NCI-H69 (cell line): Measurements from ENCODE around the gene OR2V2.
"Not testable (repeated sequence)": the region's sequence is repeated elsewhere in the genome, so short reads cannot be mapped to it uniquely, and the experiment has no call there.

Source experiments
- DNase-seq: peaks from one replicate; lab custom pipeline; 2025; lab: John Stamatoyannopoulos, UW

OR2V2 gene

DNA sequence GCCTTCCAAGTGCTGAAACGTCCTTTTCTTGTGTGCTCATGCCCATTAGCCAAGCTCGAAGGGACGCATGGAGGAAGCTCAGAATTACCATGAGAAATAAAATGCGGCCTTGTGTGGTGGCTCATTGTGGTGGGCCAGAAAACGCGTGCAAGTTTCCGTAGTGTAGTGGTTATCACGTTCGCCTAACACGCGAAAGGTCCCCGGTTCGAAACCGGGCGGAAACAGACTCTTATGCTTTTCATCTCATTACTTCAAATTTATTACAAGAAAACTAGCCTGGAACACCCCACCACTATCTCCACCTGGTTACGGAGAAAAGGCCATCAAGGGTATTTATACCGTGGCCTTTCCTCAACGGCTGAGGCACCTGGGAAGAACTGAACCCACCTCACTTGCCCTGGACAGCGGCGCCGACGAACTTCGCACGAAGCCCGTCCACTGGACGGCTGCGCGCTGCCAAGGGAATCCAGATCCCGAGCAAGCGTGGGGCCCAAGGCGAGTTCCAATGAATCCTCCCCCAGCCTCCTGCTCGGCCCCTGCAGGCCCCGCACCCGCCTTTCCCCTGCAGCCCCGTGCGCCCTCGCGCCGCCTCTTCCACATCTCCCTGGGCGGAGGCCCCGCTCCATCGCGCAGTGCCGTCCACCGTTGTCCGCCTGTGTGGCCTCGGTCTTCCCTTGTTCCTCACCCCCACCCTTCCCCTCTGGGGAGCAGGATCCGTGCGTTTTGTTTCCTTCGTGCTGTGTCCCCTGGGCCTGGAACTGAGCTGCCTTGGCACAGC lies 22.3 kb downstream of the OR2V2 start:
- peak; percentile 93 for DNase-seq

DNA sequence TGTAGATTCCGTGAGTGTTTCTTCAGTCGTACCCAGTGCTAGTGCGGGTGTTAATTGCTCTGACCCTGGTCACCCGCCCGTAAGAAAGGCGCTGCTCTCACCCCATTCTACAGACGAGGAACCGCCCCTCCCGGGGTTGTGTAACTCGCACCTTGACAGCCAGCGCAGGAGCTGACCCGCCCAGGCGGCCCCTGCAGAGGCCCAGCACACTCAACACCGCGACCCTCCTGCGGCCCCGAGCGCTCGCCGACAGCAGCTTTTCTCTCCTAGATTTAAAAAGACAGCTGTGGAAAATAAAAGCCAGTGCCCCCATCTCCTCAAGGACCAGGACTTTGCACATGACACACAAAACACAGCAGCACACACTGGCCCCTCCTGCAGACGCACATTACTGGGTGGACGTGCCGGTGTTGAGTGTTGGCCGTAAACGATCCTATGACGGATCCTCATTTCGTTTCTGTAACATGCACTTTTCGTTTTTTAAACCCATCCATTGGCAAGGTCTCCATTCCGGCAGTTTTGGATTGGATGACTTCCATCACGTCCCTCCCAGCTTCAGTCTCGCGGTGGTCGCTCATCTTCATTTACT lies 22.9 kb downstream of the OR2V2 start:
- DNase-seq = peak; percentile 54

DNA sequence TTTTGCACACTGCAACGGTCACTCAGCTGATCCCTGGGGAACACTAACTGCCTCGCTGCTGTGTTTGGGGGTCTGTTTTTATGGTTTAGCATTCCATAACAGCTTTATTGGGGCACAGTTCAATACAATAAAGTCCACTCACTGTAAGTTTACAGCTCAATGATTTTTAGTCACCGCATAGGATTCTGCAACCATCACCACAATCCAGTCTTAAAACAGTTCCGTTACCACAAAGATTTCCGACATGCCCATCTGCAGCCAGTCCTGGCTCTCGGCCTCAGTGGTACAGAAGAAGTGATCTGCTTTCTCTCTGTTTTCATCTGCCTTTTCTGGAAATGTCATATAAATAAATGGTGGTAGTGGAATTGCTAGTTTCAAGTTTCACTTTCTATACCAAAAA lies 23.6 kb downstream of the OR2V2 start:
- no peak for DNase-seq

DNA sequence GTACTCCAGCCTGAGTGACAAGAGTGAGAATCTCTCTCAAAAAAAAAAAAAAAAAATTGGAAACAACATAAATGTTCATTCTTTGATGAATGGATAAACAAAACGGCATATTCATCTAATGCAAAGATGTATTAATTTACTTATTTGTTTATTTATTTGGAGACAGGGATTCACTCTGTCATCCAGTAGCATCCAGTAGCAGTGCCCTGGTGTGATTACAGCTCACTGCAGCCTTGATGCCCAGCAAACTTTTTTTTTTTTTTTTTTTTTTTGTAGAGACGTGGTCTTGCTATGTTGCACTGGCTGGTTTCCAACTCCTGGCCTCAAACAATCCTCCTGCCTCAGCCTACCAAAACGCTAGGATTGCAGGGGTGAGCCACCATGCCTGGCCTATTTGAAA lies 24.4 kb downstream of the OR2V2 start:
- DNase-seq = peak; percentile 36

DNA sequence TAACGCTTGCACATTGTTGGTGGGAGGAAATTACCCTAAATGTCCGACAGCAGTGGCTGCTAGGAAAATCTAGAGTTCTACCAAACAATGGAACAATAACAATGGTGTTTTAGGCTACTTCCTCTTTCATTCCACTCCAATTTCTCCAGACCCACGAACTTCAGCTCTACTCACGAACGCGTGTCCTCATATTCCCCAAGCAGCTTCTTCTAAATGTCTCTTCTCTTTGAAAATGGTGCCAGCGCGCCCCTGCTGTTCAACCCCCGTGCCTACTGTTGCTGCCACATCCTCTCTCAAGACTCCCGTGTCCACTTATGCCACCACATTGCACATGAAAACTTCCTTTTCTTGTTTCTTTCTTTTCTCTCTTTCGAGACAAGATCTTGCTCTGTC lies 25.6 kb downstream of the OR2V2 start:
- no peak for DNase-seq

DNA sequence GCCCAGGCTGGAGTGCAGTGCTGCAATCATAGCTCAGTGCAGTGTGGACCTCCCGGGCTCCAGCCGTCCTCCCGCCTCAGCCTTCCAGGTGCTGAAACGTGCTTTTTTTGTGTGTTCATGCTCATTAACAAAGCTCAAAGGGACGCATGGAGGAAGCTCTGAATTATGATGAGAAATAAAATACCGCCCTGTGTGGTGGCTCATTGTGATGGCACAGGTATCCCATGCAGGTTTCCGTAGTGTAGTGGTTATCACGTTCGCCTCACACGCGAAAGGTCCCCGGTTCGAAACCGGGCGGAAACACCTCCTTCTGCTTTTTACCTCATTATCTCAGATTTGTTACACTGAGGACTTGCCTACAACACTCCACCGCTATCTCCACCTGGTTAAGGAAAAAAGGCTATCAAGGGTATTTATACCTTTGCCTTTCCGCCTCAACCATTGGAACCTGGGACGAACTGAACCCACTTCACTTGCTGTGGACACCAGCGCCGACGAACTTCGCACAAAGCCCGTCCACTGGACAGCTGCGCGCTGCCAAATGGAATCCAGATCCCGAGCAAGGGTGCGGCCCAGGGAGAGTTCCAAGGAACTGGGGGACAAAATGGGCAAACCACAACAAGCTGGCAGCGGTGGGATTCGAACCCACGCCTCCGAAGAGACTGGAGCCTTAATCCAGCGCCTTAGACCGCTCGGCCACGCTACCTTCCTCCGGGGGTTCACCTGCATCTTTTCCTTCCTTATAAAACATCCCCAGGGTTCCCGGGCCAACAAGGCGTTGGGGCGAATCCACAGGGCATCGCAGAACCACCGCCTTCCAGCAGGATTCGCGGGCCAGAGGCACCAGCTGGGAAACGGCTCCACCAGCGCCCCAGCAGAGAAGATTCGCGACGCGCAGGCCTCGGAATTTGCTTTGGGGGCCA lies 26.3 kb downstream of the OR2V2 start:
- no peak for DNase-seq

DNA sequence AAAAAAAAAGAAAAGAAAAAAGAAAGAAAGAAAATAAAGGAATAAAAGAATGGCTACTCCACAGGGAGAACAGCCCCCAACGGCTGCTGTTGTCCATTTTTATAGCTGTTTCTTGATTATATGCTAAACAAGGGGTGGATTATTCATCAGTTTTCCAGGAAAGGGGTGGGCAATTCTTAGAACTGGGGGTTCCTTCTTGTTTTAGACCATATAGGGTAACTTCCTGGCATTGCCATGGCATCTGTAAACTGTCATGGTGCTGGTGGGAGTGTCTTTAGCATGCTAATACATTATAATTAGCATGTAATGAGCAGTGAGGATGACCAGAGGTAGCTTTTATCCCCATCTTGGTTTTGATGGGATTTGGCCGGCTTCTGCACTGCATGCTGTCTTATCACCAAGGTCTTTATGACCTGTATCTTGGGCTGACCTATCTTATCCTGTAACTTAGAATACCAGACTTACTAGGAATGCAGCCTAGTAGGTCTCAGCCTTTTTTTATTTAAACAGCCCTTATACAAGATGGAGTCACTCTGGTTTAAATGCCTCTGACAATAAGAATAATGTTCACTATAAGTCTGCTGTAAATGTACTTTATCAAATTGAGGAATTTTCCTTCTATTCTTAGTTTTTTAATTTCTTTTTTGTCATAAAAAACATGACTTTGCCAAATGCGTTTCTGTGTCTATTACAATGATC lies 29.0 kb downstream of the OR2V2 start:
- DNase-seq = no peak

DNA sequence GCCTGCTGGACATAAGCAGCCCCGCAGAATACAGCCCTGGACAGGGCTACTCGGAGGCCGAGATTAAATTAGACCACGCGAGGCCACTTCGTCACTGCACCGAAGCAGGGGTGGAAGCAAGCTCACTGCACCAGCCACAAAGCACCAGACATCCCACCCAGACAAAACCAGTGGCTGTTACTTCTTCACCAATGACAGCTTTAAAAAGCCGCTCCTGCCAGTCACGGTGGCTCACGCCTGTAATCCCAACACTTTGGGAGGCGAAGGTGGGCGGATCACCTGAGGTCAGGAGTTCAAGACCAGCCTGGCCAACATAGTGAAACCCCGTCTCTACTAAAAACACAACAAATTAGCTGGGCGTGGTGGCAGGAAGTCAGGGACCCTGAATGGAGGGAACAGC lies 30.2 kb downstream of the OR2V2 start:
- DNase-seq = not testable (repeated sequence)

DNA sequence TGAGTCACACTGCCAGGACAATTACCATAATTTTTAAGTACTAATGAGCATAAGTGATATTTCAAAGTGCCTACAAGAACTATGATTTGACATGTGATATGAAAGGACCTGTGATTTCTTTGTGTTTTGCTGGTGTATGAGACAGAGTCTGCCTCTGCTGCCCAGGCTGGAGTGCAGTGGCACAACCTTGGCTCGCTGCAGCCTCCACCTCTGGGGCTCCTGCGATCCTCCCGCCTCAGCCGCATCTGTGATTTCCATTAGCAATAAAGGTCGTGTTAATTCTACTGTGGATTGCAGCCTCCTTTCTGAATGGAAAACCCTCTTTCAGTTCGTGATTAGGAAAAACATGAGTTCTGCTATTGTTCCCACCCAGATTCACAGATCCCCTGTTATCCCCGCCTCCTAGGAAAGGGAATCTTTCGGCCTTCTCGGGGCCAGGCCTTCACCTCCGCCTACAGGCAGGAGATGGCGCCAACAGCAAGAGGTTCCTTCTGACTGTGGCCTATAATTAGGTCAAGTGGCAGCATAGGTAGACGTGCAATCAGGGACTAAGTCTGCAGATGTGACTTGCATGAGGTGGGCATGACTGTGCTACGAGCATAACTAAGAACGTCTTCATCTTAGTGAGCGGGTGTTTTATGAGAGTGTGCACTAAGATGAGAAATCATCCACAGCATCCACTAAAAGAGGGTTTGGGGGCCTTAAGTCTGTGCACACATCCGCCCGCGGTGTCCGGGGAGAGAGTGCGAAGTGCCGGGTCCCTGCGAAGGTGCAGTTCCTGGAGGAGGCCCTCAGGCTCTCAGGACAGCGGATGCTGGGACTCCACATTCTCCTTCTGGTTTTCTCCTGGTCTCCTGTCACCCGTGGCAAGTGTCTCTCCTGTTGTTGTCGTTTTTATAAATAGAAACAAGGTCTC lies 34.5 kb downstream of the OR2V2 start:
- DNase-seq = no peak

DNA sequence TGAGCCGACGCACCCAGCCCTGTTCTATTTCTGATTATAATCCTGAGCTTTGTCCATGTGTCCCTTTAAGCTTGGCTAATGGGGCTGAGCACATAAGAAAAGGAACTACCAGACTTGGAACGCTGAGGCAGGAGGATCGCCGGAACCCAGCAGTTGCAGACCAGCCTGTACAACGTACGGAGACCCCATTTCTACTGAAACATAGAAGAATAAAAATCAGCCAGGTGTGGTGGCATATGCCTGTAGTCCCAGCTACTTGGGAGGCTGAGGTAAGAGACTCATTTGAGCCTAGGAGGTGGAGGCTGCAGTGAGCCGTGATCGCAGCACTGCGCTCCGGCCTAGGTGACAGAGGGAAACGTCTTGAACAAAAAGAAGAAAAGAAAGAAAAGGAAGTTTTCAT lies 35.3 kb downstream of the OR2V2 start:
- DNase-seq = no peak

DNA sequence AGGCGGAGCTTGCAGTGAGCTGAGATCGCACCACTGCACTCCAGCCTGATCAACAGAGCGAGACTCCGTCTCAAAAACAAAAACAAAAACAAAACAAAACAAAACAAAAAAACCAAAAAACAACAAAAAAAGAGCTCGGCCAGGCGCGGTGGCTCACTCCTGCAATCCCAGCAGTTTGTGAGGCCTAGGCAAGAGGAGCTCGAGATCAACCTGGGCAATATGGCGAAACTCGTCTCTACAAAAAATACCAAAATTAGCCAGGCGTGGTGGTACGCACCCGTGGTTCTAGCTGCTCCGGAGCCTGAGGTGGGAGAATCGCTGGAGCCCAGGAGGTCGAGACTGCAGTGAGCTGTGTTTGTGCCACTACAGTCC lies 37.4 kb downstream of the OR2V2 start:
- DNase-seq = no peak

DNA sequence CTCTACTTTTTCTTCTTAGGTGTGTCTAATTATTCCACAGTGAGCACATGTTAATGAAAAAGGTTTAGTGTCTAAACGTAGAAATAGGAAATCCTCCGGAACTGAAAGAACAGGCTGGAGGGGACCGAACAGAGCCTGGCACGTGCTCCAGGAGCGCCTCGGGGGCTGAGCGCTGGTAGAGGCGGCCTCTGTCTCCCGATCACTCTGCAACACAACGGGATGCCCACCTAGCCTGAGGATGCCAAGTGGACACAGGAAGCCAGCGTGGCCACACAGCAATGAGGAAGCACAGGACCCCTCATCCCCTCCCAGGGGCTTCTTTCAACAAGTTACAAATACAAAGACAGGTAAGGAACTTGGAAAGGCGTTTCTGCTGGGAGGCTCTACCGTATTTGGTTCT lies 38.2 kb downstream of the OR2V2 start:
- DNase-seq = no peak

DNA sequence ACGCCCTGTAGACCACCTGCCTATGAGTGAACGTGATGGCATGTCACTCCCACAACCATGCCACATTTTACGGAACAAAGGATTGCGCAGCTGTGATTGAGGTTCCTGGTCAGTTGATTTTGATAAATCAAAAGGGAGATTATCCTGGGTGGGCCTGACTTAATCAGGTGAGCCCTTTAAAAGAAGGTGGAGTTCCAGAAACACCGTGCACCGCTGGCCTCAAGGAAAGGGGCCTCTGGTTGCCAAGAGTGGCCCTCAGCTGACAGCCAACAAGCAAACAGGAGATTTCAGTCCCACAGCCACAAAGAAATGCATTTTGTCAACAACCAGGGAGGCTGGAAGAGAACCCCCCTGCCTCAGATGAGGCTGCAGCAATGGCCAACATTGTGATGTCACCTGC lies 38.6 kb downstream of the OR2V2 start:
- DNase-seq = no peak

DNA sequence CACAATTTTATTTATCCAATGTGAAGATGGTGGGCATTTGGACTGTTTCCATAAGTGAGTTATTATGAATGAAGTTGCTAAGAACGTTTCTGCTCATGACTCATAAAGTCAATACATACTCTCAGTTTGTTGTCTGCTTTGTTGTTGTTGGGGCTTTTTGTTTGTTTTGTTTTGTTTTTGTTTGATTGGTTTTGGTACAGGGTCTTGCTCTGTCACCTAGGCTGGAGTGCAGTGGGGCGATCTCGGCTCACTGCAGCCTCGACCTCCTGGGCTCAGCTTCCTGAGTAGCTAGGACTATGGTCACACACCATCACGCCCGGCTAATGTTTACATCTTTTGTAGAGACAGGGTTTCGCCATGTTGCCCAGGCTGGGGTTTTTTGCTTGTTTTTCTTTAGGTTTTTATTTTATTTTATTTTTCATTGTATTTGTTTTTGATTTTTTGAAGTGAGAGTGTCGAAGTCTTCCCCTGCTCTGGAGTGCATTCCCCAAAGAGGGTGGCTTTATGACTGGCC lies 39.7 kb downstream of the OR2V2 start:
- DNase-seq = no peak

DNA sequence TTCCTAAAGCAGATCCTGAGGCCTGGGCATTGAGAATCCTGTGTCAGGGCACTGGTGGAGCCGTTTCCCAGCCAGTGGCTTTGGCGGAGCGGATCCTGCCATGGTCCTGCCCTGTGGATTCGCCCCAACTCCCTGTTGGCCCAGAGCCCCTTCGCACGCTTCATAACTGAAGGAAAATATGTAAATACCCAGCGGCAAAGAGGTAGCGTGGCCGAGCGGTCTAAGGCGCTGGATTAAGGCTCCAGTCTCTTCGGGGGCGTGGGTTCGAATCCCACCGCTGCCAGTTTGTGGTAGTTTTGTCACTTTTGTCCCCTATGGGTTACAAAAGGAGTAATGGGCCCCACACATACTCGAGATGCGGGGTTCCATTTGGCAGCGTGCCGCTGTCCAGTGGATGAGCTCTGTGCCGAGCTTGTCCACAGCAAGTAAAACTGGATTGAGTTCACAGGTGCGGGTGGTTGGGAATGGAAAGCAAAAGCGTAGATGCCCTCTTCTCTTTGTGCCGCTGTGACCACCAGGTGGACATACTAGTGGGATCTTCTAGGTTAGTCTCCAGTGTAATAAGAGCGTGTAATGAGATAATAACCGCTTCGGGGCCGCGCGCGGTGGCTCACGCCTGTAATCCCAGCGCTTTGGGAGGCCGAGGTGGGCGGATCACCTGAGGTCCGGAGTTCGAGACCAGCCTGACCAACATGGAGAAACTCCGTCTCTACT lies 40.3 kb downstream of the OR2V2 start:
- no peak for DNase-seq

DNA sequence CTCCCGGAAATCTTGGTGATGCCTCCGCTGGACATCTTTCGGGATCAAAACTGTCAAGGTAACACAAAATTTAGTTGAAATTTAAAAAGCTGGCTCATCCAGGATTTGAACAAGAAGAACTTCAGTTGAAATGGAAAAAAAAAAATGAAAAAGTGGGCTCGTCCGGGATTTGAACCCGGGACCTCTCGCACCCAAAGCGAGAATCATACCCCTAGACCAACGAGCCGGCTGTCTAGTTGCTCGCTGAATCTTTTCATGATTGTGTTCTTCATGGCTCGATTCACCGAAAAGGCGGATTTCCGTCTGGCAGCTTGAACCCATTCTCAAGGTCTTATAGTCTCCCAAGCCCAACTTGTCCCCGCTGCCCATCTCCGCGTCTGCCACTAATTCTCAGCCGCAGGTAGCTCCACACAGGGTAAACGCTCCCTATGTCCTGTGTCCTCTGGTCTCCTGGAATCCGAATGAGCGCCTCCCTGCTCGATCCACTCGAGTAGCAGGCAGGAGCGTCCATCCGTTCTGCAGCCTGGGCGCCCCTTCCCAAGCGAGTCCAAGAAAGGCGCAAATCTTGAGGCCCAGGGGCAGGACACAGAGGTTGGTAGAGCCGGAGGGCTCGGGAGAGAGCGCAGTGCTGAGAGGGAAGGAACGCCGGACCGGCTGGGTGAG lies 41.4 kb downstream of the OR2V2 start:
- no peak for DNase-seq

DNA sequence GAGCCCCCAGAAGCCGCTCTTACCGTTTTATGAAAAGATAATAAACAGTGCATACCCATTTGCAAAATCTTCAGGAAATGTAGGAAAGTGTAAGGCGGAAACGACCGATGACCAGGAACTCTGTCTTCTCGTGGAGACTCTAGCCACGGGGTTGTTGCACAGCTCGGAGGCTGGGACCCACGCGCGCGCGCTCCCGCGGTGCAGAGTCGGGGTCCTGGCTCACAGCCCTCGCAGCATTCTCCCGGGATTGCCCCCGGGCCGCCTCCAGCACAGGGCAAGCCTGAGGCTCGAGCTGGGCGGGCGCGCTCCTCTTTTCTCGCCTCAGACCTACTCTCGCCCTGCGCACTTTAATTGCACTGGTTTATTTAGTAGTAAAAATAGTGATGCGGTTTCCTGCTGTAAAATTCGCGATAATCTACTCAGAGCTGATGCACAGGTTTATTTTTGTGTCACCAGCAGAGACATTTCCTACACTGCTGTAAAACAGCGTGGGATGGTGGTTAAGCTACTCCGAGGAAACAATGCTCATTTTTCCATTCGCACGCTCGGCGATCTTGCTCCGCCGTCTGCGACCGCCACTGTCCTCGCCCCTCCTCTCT lies 42.1 kb downstream of the OR2V2 start:
- no peak for DNase-seq

DNA sequence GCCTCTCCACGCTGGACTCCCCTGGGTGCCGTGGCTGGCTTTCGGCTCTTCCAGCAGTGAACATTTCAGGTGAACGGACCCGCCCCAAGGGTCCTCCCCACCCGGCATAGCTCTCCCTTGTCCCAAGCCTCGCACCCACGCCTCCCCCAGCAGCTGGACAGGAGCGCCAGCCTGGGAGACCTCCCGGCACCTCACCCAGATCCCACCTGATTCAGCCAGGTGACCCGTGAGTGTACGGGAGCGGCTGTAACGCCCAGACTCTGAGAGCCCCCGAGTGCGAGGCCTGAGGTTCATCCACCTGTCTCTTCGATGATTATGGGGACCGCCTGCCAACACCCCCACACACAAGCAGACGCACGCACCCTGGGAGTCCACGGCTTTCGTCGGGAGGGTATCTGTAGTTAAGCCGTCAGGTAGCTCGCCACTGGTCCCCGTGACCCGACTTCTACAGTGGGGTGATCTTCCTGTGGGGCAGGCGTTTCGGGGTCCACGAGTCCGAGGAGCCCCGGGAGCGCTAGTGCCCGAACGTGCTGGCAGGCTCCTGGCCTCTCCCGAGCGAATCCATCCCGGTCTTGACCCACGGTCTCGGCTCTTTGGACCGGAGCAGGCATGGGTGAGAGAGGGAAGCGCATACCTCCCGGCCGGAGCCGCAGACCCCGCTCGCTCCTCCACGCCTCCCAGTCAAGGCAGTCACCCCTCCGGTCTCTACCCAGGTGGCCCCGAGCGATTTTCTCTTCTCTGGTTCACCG lies 42.8 kb downstream of the OR2V2 start:
- no peak for DNase-seq
